ENCODE measurements around the gene KCNJ3. TPM values are rescaled to one million over a fixed set of nuclear protein-coding genes. Genes with fewer than 3 reads are reported as not detected.

KCNJ3 gene
- total RNA-seq, 1 experiment from 2014 or later: not detected

GRCh38 chr2:154677401-154677800 is 21.1 kb upstream of the KCNJ3 start:
- no TSS peak for BruUV-seq (replicated peaks)
- intact Hi-C loops (cut with micrococcal nuclease): no loop called here
- ChIA-PET POLR2A (no interaction called here), RAD21 (ENCODE audit: low non-redundant PET in 1 of 2, low total read pairs in 2 of 2, uncharacterized antibody in 2 of 2, unreplicated experiment in 2 of 2) (no interaction called here), CTCF (no interaction called here)
- no peak overlapping the region for H3K9ac ChIP-seq (ENCODE audit: low read length)
- H3K27ac ChIP-seq (ENCODE audit: low read depth, low read length): no peak overlapping the region
- H2AFZ ChIP-seq (ENCODE audit: low read depth, low read length, poor library complexity, severe bottlenecking): no peak overlapping the region
- TF ChIP-seq ZNF274 (IDR thresholded peaks at IDR 0.05; ENCODE audit: low read depth, low read length) (no peak), EZH2 (IDR thresholded peaks at IDR 0.05) (no peak), EZH2phosphoT487 (IDR thresholded peaks at IDR 0.05; ENCODE audit: borderline replicate concordance) (no peak), ATF3 (IDR thresholded peaks at IDR 0.05) (no peak), POLR2A (IDR thresholded peaks at IDR 0.05; ENCODE audit: borderline replicate concordance, extremely low read depth, insufficient read depth, insufficient read length) (no peak), SRF (IDR thresholded peaks at IDR 0.05; ENCODE audit: low read depth) (no peak), CEBPB (IDR thresholded peaks at IDR 0.05; ENCODE audit: low read depth) (no peak), REST (IDR thresholded peaks at IDR 0.05; ENCODE audit: low read depth) (no peak), ZFX (IDR thresholded peaks at IDR 0.05) (no peak), FOSL1 (IDR thresholded peaks at IDR 0.05; ENCODE audit: low read depth) (no peak), CBX3 (IDR thresholded peaks at IDR 0.05; ENCODE audit: low read depth) (no peak), SP1 (IDR thresholded peaks at IDR 0.05; ENCODE audit: low read depth) (no peak), EGR1 (IDR thresholded peaks at IDR 0.05; ENCODE audit: low read depth) (no peak)
- DNase-seq (ENCODE audit: low read depth, low spot score) (no peak), ATAC-seq (no peak)
- H3K27me3 ChIP-seq (ENCODE audit: insufficient read depth, low read length): no peaks in the 10 kb centered on the region
- no peaks in the 10 kb centered on the region for H3K4me1 ChIP-seq (ENCODE audit: control insufficient read depth in 1 of 2, insufficient read depth in 2 of 2, low read length in 2 of 2)
- H4K20me1 ChIP-seq (ENCODE audit: insufficient read depth): no peaks in the 10 kb centered on the region
- H3K4me2 ChIP-seq (ENCODE audit: low read length): no peak overlapping the region
- H3K9me3 ChIP-seq (ENCODE audit: control insufficient read depth in 1 of 2, insufficient read depth in 1 of 2, low read depth in 1 of 2, low read length in 2 of 2): no peaks in the 10 kb centered on the region
- no peaks in the 10 kb centered on the region for H3K36me3 ChIP-seq (ENCODE audit: control insufficient read depth in 1 of 2, insufficient read depth in 2 of 2, low read length in 2 of 2)
- no peaks in the 10 kb centered on the region for H3K9me2 ChIP-seq (ENCODE audit: insufficient read depth)
- no peak overlapping the region for H3K4me3 ChIP-seq (replicated peaks in 1 of 2; ENCODE audit: low read depth in 1 of 2, low read length in 2 of 2)
- H3K79me2 ChIP-seq (ENCODE audit: insufficient read depth, low read length): no peaks in the 10 kb centered on the region
